ENCODE results near the gene C6orf136. TPM values are rescaled to one million over a fixed set of nuclear protein-coding genes. Genes with fewer than 3 reads are reported as not detected.

C6orf136 gene
- total and polyA plus RNA-seq, 9 of the 15 experiments (the other 6 are each of a cell fraction or from before 2014, with no cell fraction given), result 14.1 to 63.1 (median 18.4) TPM

GRCh38 chr6:30685157-30686008 lies 38.5 kb downstream of the C6orf136 start (continued):
- TF ChIP-seq MAFG (tag; conservative IDR thresholded peaks at IDR 0.05), result no peak
- TF ChIP-seq, protein P1, sequence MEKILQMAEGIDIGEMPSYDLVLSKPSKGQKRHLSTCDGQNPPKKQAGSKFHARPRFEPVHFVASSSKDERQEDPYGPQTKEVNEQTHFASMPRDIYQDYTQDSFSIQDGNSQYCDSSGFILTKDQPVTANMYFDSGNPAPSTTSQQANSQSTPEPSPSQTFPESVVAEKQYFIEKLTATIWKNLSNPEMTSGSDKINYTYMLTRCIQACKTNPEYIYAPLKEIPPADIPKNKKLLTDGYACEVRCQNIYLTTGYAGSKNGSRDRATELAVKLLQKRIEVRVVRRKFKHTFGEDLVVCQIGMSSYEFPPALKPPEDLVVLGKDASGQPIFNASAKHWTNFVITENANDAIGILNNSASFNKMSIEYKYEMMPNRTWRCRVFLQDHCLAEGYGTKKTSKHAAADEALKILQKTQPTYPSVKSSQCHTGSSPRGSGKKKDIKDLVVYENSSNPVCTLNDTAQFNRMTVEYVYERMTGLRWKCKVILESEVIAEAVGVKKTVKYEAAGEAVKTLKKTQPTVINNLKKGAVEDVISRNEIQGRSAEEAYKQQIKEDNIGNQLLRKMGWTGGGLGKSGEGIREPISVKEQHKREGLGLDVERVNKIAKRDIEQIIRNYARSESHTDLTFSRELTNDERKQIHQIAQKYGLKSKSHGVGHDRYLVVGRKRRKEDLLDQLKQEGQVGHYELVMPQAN (IDR thresholded peaks at IDR 0.05; ENCODE audit: borderline replicate concordance), result no peak
- no peak for TF ChIP-seq TAF9B (IDR thresholded peaks at IDR 0.05; ENCODE audit: partially characterized antibody)
- TF ChIP-seq, protein P2, sequence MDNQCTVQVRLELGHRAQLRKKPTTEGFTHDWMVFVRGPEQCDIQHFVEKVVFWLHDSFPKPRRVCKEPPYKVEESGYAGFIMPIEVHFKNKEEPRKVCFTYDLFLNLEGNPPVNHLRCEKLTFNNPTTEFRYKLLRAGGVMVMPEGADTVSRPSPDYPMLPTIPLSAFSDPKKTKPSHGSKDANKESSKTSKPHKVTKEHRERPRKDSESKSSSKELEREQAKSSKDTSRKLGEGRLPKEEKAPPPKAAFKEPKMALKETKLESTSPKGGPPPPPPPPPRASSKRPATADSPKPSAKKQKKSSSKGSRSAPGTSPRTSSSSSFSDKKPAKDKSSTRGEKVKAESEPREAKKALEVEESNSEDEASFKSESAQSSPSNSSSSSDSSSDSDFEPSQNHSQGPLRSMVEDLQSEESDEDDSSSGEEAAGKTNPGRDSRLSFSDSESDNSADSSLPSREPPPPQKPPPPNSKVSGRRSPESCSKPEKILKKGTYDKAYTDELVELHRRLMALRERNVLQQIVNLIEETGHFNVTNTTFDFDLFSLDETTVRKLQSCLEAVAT (IDR thresholded peaks at IDR 0.05), result peak; percentile 42 to 55; a peak in 2 of 4 replicates
- TF ChIP-seq HDAC8 (tag; IDR thresholded peaks at IDR 0.05), result 0 out of 2 replicates have a peak, but pooled peaks have one; percentile 38
- TF ChIP-seq SP2 (IDR thresholded peaks at IDR 0.05; ENCODE audit: extremely low read depth, low read depth, low read length, poor library complexity, severe bottlenecking), result no peak
- 0 out of 2 replicates have a peak, but pooled peaks have one; percentile 2 for TF ChIP-seq SMC3 (conservative IDR thresholded peaks at IDR 0.05; ENCODE audit: insufficient read depth, low read depth, low read length)
- TF ChIP-seq SNAPC5 (CRISPR knock-in tag; IDR thresholded peaks at IDR 0.05), result no peak
- no peak for TF ChIP-seq CREB1 (IDR thresholded peaks at IDR 0.05)
- TF ChIP-seq CREB1 (CRISPR knock-in tag; IDR thresholded peaks at IDR 0.05), result no peak
- TF ChIP-seq HMGN3 (IDR thresholded peaks at IDR 0.05; ENCODE audit: borderline replicate concordance, extremely low read depth, insufficient read length, low read depth, low read length), result peak; percentile 30
- TF ChIP-seq EP300 (IDR thresholded peaks at IDR 0.05; ENCODE audit: low read length), result no peak
- no peak for TF ChIP-seq KDM1A (IDR thresholded peaks at IDR 0.05)
- no peak for TF ChIP-seq ZNF174 (CRISPR knock-in tag; IDR thresholded peaks at IDR 0.05)
- TF ChIP-seq, protein P3, sequence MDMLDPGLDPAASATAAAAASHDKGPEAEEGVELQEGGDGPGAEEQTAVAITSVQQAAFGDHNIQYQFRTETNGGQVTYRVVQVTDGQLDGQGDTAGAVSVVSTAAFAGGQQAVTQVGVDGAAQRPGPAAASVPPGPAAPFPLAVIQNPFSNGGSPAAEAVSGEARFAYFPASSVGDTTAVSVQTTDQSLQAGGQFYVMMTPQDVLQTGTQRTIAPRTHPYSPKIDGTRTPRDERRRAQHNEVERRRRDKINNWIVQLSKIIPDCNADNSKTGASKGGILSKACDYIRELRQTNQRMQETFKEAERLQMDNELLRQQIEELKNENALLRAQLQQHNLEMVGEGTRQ (CRISPR knock-in tag; IDR thresholded peaks at IDR 0.05), result no peak
- TF ChIP-seq HDAC1 (IDR thresholded peaks at IDR 0.05), result no peak
- TF ChIP-seq, protein P4, sequence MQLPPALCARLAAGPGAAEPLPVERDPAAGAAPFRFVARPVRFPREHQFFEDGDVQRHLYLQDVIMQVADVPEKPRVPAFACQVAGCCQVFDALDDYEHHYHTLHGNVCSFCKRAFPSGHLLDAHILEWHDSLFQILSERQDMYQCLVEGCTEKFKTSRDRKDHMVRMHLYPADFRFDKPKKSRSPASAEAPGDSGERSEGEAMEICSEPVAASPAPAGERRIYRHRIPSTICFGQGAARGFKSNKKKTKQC (CRISPR knock-in tag; IDR thresholded peaks at IDR 0.05), result no peak
- no peak for TF ChIP-seq MITF (IDR thresholded peaks at IDR 0.05)

Data from K562 (cell line).